Measurements from ENCODE around the gene SYT7. TPM values are rescaled to one million over a fixed set of nuclear protein-coding genes. Genes with fewer than 3 reads are reported as not detected.

SYT7 gene
- total RNA-seq, 4 donors from 2014 or later: 5.2 to 12.6 (median 8.8) TPM

- no peak for DNase-seq
- WGBS, 2 donors: 70 to 75% methylated on average over 3 of the region's 3 CpGs
- H3K4me3 ChIP-seq (replicated peaks in 1 of 3): no peak overlapping the region
- no peaks in the 10 kb centered on the region for H3K9me3 ChIP-seq
- H3K27ac ChIP-seq: peak overlapping the region in 1 of 3 donors; percentile 10
- intact Hi-C loops (cut with DNase I): no loop called here
- no peaks in the 10 kb centered on the region for H3K36me3 ChIP-seq
- peaks cover 0 to 34% of the 10 kb centered on the region in 2 donors for H3K4me1 ChIP-seq
- TF ChIP-seq POLR2A (IDR thresholded peaks at IDR 0.05) (no peak), CTCF (IDR thresholded peaks at IDR 0.05) (no peak)
- H3K27me3 ChIP-seq: no peaks in the 10 kb centered on the region
These were observed 17.5 kb upstream of the SYT7 start for GRCh38 chr11:61598374-61598773.

GRCh38 chr11:61596990-61597389, 16.1 kb upstream of the SYT7 start:
- no peaks in the 10 kb centered on the region for H3K36me3 ChIP-seq
- no peak overlapping the region for H3K27ac ChIP-seq
- intact Hi-C loops (cut with DNase I): no loop called here
- H3K9me3 ChIP-seq: no peaks in the 10 kb centered on the region
- no peaks in the 10 kb centered on the region for H3K27me3 ChIP-seq
- TF ChIP-seq CTCF (IDR thresholded peaks at IDR 0.05): no peak
- TF ChIP-seq POLR2A (IDR thresholded peaks at IDR 0.05): no peak
- no peak overlapping the region for H3K4me3 ChIP-seq (replicated peaks in 1 of 3)
- WGBS, 2 donors: 75 to 87% methylated on average over 6 to 7 of the region's 7 CpGs
- no peak for DNase-seq
- H3K4me1 ChIP-seq: peaks cover 0 to 26% of the 10 kb centered on the region in 2 donors

- Histone ChIP-seq H3K27me3 (no peaks in the 10 kb centered on the region), H3K27ac (no peak overlapping the region), H3K4me1 (peaks cover 0 to 26% of the 10 kb centered on the region in 2 donors), H3K9me3 (no peaks in the 10 kb centered on the region), H3K4me3 (replicated peaks in 1 of 3) (no peak overlapping the region), H3K36me3 (no peaks in the 10 kb centered on the region)
- intact Hi-C loops (cut with DNase I): no loop called here
- 91 to 93% methylated on average over 1 of the region's 1 CpG for WGBS, 2 donors
- TF ChIP-seq CTCF (IDR thresholded peaks at IDR 0.05) (no peak), POLR2A (IDR thresholded peaks at IDR 0.05) (no peak)
- DNase-seq: no peak
These were observed 15.7 kb upstream of the SYT7 start for GRCh38 chr11:61596542-61596941.

- 56 to 57% methylated on average over 5 of the region's 5 CpGs for WGBS, 2 donors
These were observed 14.0 kb upstream of the SYT7 start for GRCh38 chr11:61594907-61595257.

GRCh38 chr11:61593151-61593550, 12.3 kb upstream of the SYT7 start:
- 91 to 94% methylated on average over 2 of the region's 2 CpGs for WGBS, 2 donors
- peaks cover 8 to 19% of the 10 kb centered on the region in 2 donors for H3K4me1 ChIP-seq
- no peaks in the 10 kb centered on the region for H3K27me3 ChIP-seq
- no peaks in the 10 kb centered on the region for H3K36me3 ChIP-seq
- no peaks in the 10 kb centered on the region for H3K9me3 ChIP-seq
- no peak for TF ChIP-seq POLR2A (IDR thresholded peaks at IDR 0.05)
- TF ChIP-seq CTCF (IDR thresholded peaks at IDR 0.05): no peak
- no peak for DNase-seq
- intact Hi-C loops (cut with DNase I): no loop called here
- no peak overlapping the region for H3K27ac ChIP-seq
- no peak overlapping the region for H3K4me3 ChIP-seq (replicated peaks in 1 of 3)

More at GRCh38 chr11:61594907-61595257, 14.0 kb upstream of the SYT7 start:
- intact Hi-C loops (cut with DNase I): no loop called here
- Histone ChIP-seq H3K9me3 (no peaks in the 10 kb centered on the region), H3K36me3 (no peaks in the 10 kb centered on the region), H3K4me1 (peaks cover 0 to 25% of the 10 kb centered on the region in 2 donors), H3K27ac (no peak overlapping the region), H3K4me3 (replicated peaks in 1 of 3) (no peak overlapping the region), H3K27me3 (no peaks in the 10 kb centered on the region)
- no peak for TF ChIP-seq CTCF (IDR thresholded peaks at IDR 0.05)
- no peak for TF ChIP-seq POLR2A (IDR thresholded peaks at IDR 0.05)
- DNase-seq: no peak

Measured in thyroid gland (tissue), 4 donors.